GM12878 (cell line): Measurements from ENCODE around the gene KDSR. TPM values are rescaled to one million over a fixed set of nuclear protein-coding genes. Genes with fewer than 3 reads are reported as not detected.

Experiments
- ATAC-seq: fragments of 200-7000 bp; cut with Tn5 transposase; 3 replicates; pipeline ENCODE4 v1.9.1; 2020; ENCODE audit warnings: mild to moderate bottlenecking, moderate library complexity
- BruUV-seq: library from RNA; stranded (reverse); fragments of 400-500 nt; replicated peaks from 2 replicates; lab custom pipeline; 2021; lab: Mats Ljungman, UMichigan
- CTCF ChIA-PET: fragments of 300-600 bp; sonication (Branson Sonifier 250); formaldehyde crosslinking; extraction: SDS; loops from one replicate; lab custom pipeline; 2021; ENCODE audit warnings: inconsistent platforms; lab: Yijun Ruan, JAX
- POLR2A ChIA-PET: fragments of 350-600 bp; formaldehyde crosslinking; extraction: SDS; loops from one replicate; lab custom pipeline; 2021; ENCODE audit warnings: inconsistent platforms; lab: Charles Lee
- RAD21 ChIA-PET: fragments of 300-600 bp; sonication (Branson Sonifier 250); formaldehyde crosslinking; loops from one replicate; lab custom pipeline; 2023; ENCODE audit warnings: antibody characterized with exemption; ENCODE audit not compliant: unreplicated experiment; lab: Charles Lee
- SMC1A ChIA-PET: fragments of 300-600 bp; sonication (Branson Sonifier 250); formaldehyde crosslinking; loops from one replicate; lab custom pipeline; 2023; ENCODE audit not compliant: unreplicated experiment, uncharacterized antibody; lab: Charles Lee
- DNase-seq: peaks from one replicate; pipeline ENCODE4 v3.0.0-alpha.2; 2011; ENCODE audit warnings: low read depth, low spot score
- FAIRE-seq: peaks from 3 replicates; lab custom pipeline; 2011; peaks lifted over from hg19 to GRCh38; lab: Jason Lieb, UNC
- H2AFZ ChIP-seq: 2 replicates; pipeline ENCODE4 v1.6.0; 2011; ENCODE audit warnings: low read depth, low read length, control low read depth; ENCODE audit not compliant: control insufficient read depth
- H3K27ac ChIP-seq: 2 replicates; pipeline ENCODE4 v1.5.1; 2011; ENCODE audit warnings: control low read depth; ENCODE audit not compliant: control insufficient read depth, insufficient read depth
- H3K27me3 ChIP-seq, 2 experiments: replicated peaks in 1 of 2; 2 replicates each; pipeline versions ENCODE4 v1.6.0 to v1.6.1; 2011; ENCODE audit warnings: low read length in 1 of 2; ENCODE audit not compliant: control insufficient read depth in 2 of 2, insufficient read depth in 2 of 2
- H3K36me3 ChIP-seq, 2 experiments: 2 replicates each; pipeline ENCODE4 v1.5.1; 2011; ENCODE audit warnings: low read length in 1 of 2; ENCODE audit not compliant: control insufficient read depth in 2 of 2, insufficient read depth in 2 of 2
- H3K4me1 ChIP-seq: 2 replicates; pipeline ENCODE4 v1.6.1; 2011; ENCODE audit warnings: mild to moderate bottlenecking, low read length, moderate library complexity, mixed read lengths; ENCODE audit not compliant: control insufficient read depth, insufficient read depth
- H3K4me2 ChIP-seq: 2 replicates; pipeline ENCODE4 v1.6.0; 2011; ENCODE audit warnings: control low read depth; ENCODE audit not compliant: control insufficient read depth, insufficient read depth
- H3K4me3 ChIP-seq: fragments of 200-600 bp; sonication (generic); 2 replicates; pipeline ENCODE4 v1.5.1; 2016
- H3K79me2 ChIP-seq: 2 replicates; pipeline ENCODE4 v1.6.0; 2011; ENCODE audit warnings: low read length; ENCODE audit not compliant: control insufficient read depth, insufficient read depth
- H3K9ac ChIP-seq: 2 replicates; pipeline ENCODE4 v1.8.0; 2011; ENCODE audit warnings: low read length, control low read depth, mixed read lengths; ENCODE audit not compliant: control insufficient read depth, insufficient read depth
- H3K9me3 ChIP-seq: replicated peaks from 3 replicates; pipeline ENCODE4 v1.5.1; 2011; ENCODE audit warnings: mild to moderate bottlenecking, low read length; ENCODE audit not compliant: control insufficient read depth, insufficient read depth
- H4K20me1 ChIP-seq: 2 replicates; pipeline ENCODE4 v1.6.0; 2011; ENCODE audit not compliant: control insufficient read depth, insufficient read depth
- CHD1 ChIP-seq: IDR thresholded peaks from 2 replicates; pipeline ENCODE4 v1.6.1; 2012; ENCODE audit warnings: low read depth, low read length, improper control_type of control experiment
- EGR1 ChIP-seq, 2 experiments: IDR thresholded peaks; 1 replicate in 1 of 2; 2 replicates in 1 of 2; pipeline ENCODE4 v1.6.1; 2011 to 2012; ENCODE audit warnings: low read depth in 2 of 2, low read length in 2 of 2, borderline replicate concordance in 1 of 2, mild to moderate bottlenecking in 1 of 2, moderate library complexity in 1 of 2
- FOXK2 ChIP-seq: fragments of 450-650 bp; IDR thresholded peaks from 2 replicates; pipeline ENCODE4 v1.6.1; 2017; ENCODE audit warnings: mild to moderate bottlenecking, moderate library complexity
- MLLT1 ChIP-seq: fragments of 450-650 bp; IDR thresholded peaks from 2 replicates; pipeline ENCODE4 v1.6.1; 2016; ENCODE audit warnings: mild to moderate bottlenecking
- POLR2AphosphoS2 ChIP-seq: IDR thresholded peaks from 2 replicates; pipeline ENCODE4 v1.6.1; 2011; ENCODE audit warnings: low read depth, mild to moderate bottlenecking, low read length, improper control_type of control experiment, moderate library complexity
- POLR2AphosphoS5 ChIP-seq: IDR thresholded peaks from 2 replicates; pipeline ENCODE4 v1.6.1; 2011; ENCODE audit warnings: mild to moderate bottlenecking, low read length, inconsistent platforms
- WGBS: methylation state at CpG from one replicate; pipeline ENCODE4 v1.1.6; 2016; ENCODE audit warnings: low lambda C conversion rate; ENCODE audit not compliant: insufficient replicate concordance, insufficient coverage; ENCODE audit errors: missing lambda C conversion rate; 5-methylcytosine and 5-hydroxymethylcytosine counted together
- in situ Hi-C: fragments of 300-500 bp; cut with MboI; formaldehyde crosslinking; loops from 9 replicates; pipeline ENCODE4 v1.14.3; 2018; ENCODE audit warnings: mixed read lengths
- intact Hi-C: fragments of 100-400 bp; cut with micrococcal nuclease; formaldehyde crosslinking; loops from one replicate; pipeline ENCODE4 v1.14.2; 2022; ENCODE audit not compliant: unreplicated experiment
- polyA plus RNA-seq, 11 experiments: library from polyadenylated mRNA; depleted of rRNA in 4 of 11; unstranded in 6 of 11; stranded (reverse) in 5 of 11; fragments of >200 nt; fragmentation: Nextera tagmentation in 4 of 11; fragmentation: Illumina TruSeq in 1 of 11; extraction: Ambion mirVana in 4 of 11; extraction: Trizol in 1 of 11; gene quantifications; 1 replicate in 1 of 11; 2 replicates in 10 of 11; pipeline versions ENCODE4 v1.2.1 to v1.2.3, GENCODE V29; 2011 to 2016; ENCODE audit warnings: inconsistent platforms in 2 of 11, missing spikeins in 2 of 11, low read depth in 1 of 11
- total RNA-seq, 4 experiments: library from RNA; depleted of rRNA in 3 of 4; stranded (reverse); fragments of >200 nt in 3 of 4; fragmentation: Illumina TruSeq in 1 of 4; extraction: Trizol in 1 of 4; gene quantifications; 2 replicates each; pipeline versions ENCODE4 v1.2.1 to v1.2.3, GENCODE V29; 2013 to 2021
- TF ChIP-seq, protein P1 (sequence below): IDR thresholded peaks from 2 replicates; pipeline ENCODE4 v1.6.1; 2012; ENCODE audit warnings: mild to moderate bottlenecking, low read depth, low read length

Gene KDSR
- total and polyA plus RNA-seq, 10 of the 15 experiments (the other 5 are each of a cell fraction or from before 2014, with no cell fraction given) = 5.2 to 25.9 (median 14.3) TPM

GRCh38 chr18:63313396-63313917 is 53.5 kb downstream of the KDSR start:
- 17% methylated on average over 5 of the region's 5 CpGs for WGBS
- DNase-seq (no peak), ATAC-seq (peak; percentile 1; the same call in 1 of the 3 replicates), FAIRE-seq (no peak)
- no peak overlapping the region for H2AFZ ChIP-seq
- SMC1A ChIA-PET = interaction anchor here (0.9 to 6.8 kb wide), 16 partner anchors 14 to 190 kb away, joined by 3 to 161 read pairs (median 8); no protein-coding TSS in a partner anchor
- peak overlapping the region; percentile 98 for H3K4me3 ChIP-seq
- H3K9ac ChIP-seq = peak overlapping the region; percentile 97
- intact Hi-C loops (loop anchor here (2.0 kb wide), 1 partner anchor 153 kb away; no protein-coding TSS in a partner anchor), in situ Hi-C loops (no loop called here)
- H3K4me2 ChIP-seq = peak overlapping the region; percentile 88
- RAD21 ChIA-PET = interaction anchor here (1.0 to 6.1 kb wide), 10 partner anchors 9 to 182 kb away, joined by 3 to 172 read pairs (median 13); no protein-coding TSS in a partner anchor
- BruUV-seq = no TSS peak
- H3K27ac ChIP-seq = peak overlapping the region; percentile 90
- H3K4me1 ChIP-seq = peaks cover 25% of the 10 kb centered on the region
- POLR2A ChIA-PET = interaction anchor here (1.1 to 6.5 kb wide), 7 partner anchors 12 to 297 kb away, joined by 3 to 144 read pairs (median 20); no protein-coding TSS in a partner anchor
- no peaks in the 10 kb centered on the region for H4K20me1 ChIP-seq
- no peaks in the 10 kb centered on the region for H3K9me3 ChIP-seq
- CTCF ChIA-PET = interaction anchor here (1.2 to 6.6 kb wide), 11 partner anchors 11 to 296 kb away, joined by 3 to 119 read pairs (median 6); no protein-coding TSS in a partner anchor
- TF ChIP-seq MLLT1 = peak; percentile 84
- peak in 1 of 2 experiments; percentile 55; a peak in 1 of 3 replicates for TF ChIP-seq EGR1 (IDR thresholded peaks at IDR 0.05; ENCODE audit: borderline replicate concordance in 1 of 2, low read depth in 2 of 2, low read length in 2 of 2)
- peak; percentile 68 for TF ChIP-seq POLR2AphosphoS5
- 0 out of 2 replicates have a peak, but pooled peaks have one; percentile 40 for TF ChIP-seq CHD1
- 0 out of 2 replicates have a peak, but pooled peaks have one; percentile 6 for TF ChIP-seq POLR2AphosphoS2
- TF ChIP-seq, protein P1, sequence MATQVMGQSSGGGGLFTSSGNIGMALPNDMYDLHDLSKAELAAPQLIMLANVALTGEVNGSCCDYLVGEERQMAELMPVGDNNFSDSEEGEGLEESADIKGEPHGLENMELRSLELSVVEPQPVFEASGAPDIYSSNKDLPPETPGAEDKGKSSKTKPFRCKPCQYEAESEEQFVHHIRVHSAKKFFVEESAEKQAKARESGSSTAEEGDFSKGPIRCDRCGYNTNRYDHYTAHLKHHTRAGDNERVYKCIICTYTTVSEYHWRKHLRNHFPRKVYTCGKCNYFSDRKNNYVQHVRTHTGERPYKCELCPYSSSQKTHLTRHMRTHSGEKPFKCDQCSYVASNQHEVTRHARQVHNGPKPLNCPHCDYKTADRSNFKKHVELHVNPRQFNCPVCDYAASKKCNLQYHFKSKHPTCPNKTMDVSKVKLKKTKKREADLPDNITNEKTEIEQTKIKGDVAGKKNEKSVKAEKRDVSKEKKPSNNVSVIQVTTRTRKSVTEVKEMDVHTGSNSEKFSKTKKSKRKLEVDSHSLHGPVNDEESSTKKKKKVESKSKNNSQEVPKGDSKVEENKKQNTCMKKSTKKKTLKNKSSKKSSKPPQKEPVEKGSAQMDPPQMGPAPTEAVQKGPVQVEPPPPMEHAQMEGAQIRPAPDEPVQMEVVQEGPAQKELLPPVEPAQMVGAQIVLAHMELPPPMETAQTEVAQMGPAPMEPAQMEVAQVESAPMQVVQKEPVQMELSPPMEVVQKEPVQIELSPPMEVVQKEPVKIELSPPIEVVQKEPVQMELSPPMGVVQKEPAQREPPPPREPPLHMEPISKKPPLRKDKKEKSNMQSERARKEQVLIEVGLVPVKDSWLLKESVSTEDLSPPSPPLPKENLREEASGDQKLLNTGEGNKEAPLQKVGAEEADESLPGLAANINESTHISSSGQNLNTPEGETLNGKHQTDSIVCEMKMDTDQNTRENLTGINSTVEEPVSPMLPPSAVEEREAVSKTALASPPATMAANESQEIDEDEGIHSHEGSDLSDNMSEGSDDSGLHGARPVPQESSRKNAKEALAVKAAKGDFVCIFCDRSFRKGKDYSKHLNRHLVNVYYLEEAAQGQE = no peak
- no peak for TF ChIP-seq FOXK2
- no peaks in the 10 kb centered on the region for H3K27me3 ChIP-seq
- peaks cover 0 to 5% of the 10 kb centered on the region in 2 experiments; a peak in 3 of 4 replicates for H3K36me3 ChIP-seq
- H3K79me2 ChIP-seq = peaks cover 98% of the 10 kb centered on the region
